ENCODE results near the gene WDR81.

GRCh38 chr17:1742371-1743087 lies 18.0 kb downstream of the WDR81 start, which contains the start of gene SERPINF2:
- TF ChIP-seq EZH2 (IDR thresholded peaks at IDR 0.05; ENCODE audit: low read length) (no peak), CTCF (optimal IDR thresholded peaks at IDR 0.05 in 1 of 3, IDR thresholded peaks at IDR 0.05 in 1 of 3, conservative IDR thresholded peaks at IDR 0.05 in 1 of 3; ENCODE audit: extremely low read depth in 1 of 3, insufficient read depth in 2 of 3, low read length in 3 of 3) (no peak)
